Prostate gland (tissue), 2 donors: ENCODE measurements around the gene EVC2. TPM values are rescaled to one million over a fixed set of nuclear protein-coding genes. Genes with fewer than 3 reads are reported as not detected.

Experiments
- DNase-seq: peaks from one replicate; pipeline ENCODE4 v3.0.0-alpha.2; 2019; ENCODE audit warnings: low spot score
- H3K27ac ChIP-seq, 2 donors: fragments of 200-600 bp; sonication (generic); 2 replicates each; pipeline ENCODE4 v1.5.1; 2017 to 2019
- H3K27me3 ChIP-seq: fragments of 200-600 bp; sonication (generic); replicated peaks from 2 replicates; pipeline ENCODE4 v1.5.1; 2019; ENCODE audit not compliant: insufficient read depth
- H3K36me3 ChIP-seq, 2 donors: fragments of 200-600 bp; sonication (generic); 1 replicate in 1 of 2; 2 replicates in 1 of 2; pipeline versions ENCODE4 v1.5.1 to v1.8.1; 2017 to 2019
- H3K4me1 ChIP-seq: fragments of 200-600 bp; sonication (generic); replicated peaks from 2 replicates; pipeline ENCODE4 v1.5.1; 2019
- H3K4me3 ChIP-seq, 2 donors: fragments of 200-600 bp; sonication (generic); 2 replicates each; pipeline ENCODE4 v1.5.1; 2017 to 2019
- H3K9me3 ChIP-seq: fragments of 200-600 bp; sonication (generic); 2 replicates; pipeline ENCODE4 v1.5.1; 2017
- POLR2A ChIP-seq: fragments of 450-650 bp; IDR thresholded peaks from one replicate; pipeline ENCODE4 v1.6.1; 2016; ENCODE audit warnings: antibody characterized with exemption, mild to moderate bottlenecking
- POLR2AphosphoS5 ChIP-seq: sonication (generic); formaldehyde crosslinking; IDR thresholded peaks from one replicate; pipeline ENCODE4 v1.6.1; 2017; ENCODE audit warnings: antibody characterized with exemption
- WGBS: methylation state at CpG from one replicate; pipeline ENCODE4 v1.1.5; 2018; 5-methylcytosine and 5-hydroxymethylcytosine counted together
- intact Hi-C: fragments of 100-400 bp; cut with DNase I; formaldehyde crosslinking; loops from one replicate; pipeline ENCODE4 v1.14.2; 2022
- total RNA-seq, 2 donors: library from RNA; depleted of rRNA; stranded (reverse); fragments of >200 nt; gene quantifications; one replicate each; pipeline ENCODE4 v1.1.0, GENCODE V29; 2016
- TF ChIP-seq, protein P1 (sequence below), 4 experiments: fragments of 200-600 bp in 2 of 4; fragments of 450-650 bp in 2 of 4; sonication (generic) in 2 of 4; IDR thresholded peaks; 1 replicate in 3 of 4; 2 replicates in 1 of 4; pipeline ENCODE4 v1.5.1; 2016 to 2019; ENCODE audit warnings: antibody characterized with exemption in 4 of 4, mild to moderate bottlenecking in 2 of 4, moderate library complexity in 2 of 4

EVC2 gene
- total RNA-seq, 2 donors from 2014 or later = 7.6 to 11.0 TPM

DNA sequence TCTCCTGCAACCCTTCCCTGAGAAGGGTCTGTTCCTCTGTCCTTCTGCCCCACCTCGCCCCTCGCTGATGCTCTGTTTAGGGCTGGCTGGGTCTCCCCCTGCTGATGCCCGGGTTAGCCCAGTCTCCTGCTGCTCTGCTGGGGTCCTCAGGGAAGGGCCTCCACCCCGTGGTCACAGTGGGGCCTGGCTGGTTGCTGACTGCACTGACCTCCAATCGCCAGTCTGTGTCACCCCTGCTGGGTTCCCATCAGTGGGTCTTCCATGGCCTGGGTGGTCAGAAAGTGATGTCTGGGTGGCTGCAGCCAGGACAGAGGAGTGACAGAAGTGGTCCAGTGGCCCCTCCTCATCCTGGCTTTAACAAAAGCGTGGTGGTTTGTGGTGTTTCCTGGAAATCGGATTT is 47.3 kb upstream of the EVC2 start:
- H3K27ac ChIP-seq = no peak overlapping the region
- H3K9me3 ChIP-seq = no peaks in the 10 kb centered on the region
- intact Hi-C loops = no loop called here
- no peak overlapping the region for H3K4me3 ChIP-seq
- no peaks in the 10 kb centered on the region for H3K27me3 ChIP-seq
- no peak for DNase-seq
- TF ChIP-seq, protein P1, sequence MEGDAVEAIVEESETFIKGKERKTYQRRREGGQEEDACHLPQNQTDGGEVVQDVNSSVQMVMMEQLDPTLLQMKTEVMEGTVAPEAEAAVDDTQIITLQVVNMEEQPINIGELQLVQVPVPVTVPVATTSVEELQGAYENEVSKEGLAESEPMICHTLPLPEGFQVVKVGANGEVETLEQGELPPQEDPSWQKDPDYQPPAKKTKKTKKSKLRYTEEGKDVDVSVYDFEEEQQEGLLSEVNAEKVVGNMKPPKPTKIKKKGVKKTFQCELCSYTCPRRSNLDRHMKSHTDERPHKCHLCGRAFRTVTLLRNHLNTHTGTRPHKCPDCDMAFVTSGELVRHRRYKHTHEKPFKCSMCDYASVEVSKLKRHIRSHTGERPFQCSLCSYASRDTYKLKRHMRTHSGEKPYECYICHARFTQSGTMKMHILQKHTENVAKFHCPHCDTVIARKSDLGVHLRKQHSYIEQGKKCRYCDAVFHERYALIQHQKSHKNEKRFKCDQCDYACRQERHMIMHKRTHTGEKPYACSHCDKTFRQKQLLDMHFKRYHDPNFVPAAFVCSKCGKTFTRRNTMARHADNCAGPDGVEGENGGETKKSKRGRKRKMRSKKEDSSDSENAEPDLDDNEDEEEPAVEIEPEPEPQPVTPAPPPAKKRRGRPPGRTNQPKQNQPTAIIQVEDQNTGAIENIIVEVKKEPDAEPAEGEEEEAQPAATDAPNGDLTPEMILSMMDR (IDR thresholded peaks at IDR 0.05) = no peak
- TF ChIP-seq POLR2AphosphoS5 (no peak), POLR2A (no peak)
- no peaks in the 10 kb centered on the region for H3K36me3 ChIP-seq
- 87% methylated on average over 7 of the region's 7 CpGs for WGBS
- no peaks in the 10 kb centered on the region for H3K4me1 ChIP-seq

DNA sequence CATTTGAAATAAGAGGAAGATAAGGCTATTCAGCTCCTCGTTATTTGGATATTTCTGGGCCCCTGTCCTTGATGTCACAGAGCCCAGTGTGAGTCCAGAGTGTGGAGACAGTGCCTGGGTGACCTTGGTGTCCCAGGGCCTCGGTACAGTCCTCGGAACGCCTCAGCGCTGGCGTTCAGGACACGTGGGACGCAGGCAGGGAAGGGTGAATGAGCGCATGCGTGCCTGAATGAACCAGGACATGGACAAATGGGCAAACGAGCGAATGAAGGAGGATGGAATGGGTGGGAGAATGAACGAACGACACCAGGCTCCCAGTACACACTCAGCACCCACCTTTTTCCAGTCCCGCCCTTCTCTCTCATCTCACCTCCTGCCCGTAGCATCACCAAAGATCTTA is 46.8 kb upstream of the EVC2 start:
- no peaks in the 10 kb centered on the region for H3K27me3 ChIP-seq
- H3K27ac ChIP-seq = no peak overlapping the region
- 89% methylated on average over 16 of the region's 16 CpGs for WGBS
- H3K4me3 ChIP-seq = no peak overlapping the region
- TF ChIP-seq, protein P1 (IDR thresholded peaks at IDR 0.05) = no peak
- no peak for TF ChIP-seq POLR2A
- no peak for TF ChIP-seq POLR2AphosphoS5
- intact Hi-C loops = no loop called here
- no peaks in the 10 kb centered on the region for H3K36me3 ChIP-seq
- no peaks in the 10 kb centered on the region for H3K4me1 ChIP-seq
- no peak for DNase-seq
- no peaks in the 10 kb centered on the region for H3K9me3 ChIP-seq

DNA sequence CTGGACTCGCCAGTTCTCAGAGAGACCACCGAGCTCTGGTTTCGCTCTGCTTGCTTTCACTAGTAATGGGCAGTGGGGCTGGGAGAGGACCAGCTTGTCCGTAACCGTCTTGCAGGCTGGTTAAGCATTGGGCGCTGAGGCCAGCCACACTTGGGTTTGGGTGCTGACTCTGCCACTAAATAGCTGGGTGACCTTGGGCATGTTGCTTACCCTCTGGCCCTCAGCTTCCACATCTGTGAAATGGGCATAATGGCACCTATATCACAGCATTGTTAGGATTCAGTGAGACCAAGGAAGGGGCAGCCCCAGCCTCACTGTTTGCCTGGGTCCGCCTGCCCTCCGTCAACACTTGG is 46.1 kb upstream of the EVC2 start:
- Histone ChIP-seq H3K27me3 (no peaks in the 10 kb centered on the region), H3K36me3 (no peaks in the 10 kb centered on the region), H3K9me3 (no peaks in the 10 kb centered on the region), H3K4me1 (no peaks in the 10 kb centered on the region), H3K4me3 (no peak overlapping the region), H3K27ac (no peak overlapping the region)
- WGBS = 90% methylated on average over 8 of the region's 8 CpGs
- TF ChIP-seq, protein P1 (IDR thresholded peaks at IDR 0.05) = no peak
- TF ChIP-seq POLR2A (no peak), POLR2AphosphoS5 (no peak)
- intact Hi-C loops = no loop called here
- DNase-seq = no peak

DNA sequence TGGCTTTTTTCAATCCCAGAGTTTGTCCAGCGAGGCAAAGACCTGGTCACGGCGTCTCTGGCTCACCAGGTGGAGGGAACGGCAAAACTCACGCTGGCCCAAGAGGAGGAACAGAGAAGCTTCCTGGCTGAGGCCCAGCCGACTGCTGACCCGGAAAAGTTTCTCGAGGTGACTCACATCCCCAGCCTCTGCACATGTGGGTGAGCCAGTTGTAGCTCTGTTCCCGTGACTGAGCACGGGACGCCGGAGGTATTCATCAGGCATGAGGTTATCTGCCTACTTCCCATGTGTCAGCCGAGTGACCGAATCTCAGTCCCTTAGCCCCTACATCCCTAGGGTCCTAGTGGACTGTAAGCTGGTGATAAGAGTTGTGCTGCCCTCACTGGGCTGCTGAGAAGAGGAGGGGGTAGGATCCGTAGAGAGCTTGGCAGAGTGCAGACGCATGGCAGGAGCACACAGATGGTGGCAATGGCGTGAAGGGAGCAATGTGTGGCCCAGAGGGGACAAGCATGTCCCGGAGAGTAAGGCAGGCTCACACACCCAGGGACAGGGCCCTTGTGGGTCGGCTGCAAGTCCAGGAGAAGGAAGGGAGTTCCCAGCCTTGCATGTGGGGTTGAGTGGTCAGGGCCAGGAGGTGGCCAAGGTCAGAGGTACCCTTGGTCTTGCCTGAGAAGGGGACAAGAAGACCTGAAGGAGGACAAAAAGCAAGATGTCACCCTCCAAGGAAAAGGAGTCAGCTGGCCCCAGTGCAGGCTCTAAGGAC is 45.6 kb upstream of the EVC2 start:
- Histone ChIP-seq H3K4me3 (no peak overlapping the region), H3K9me3 (no peaks in the 10 kb centered on the region), H3K27me3 (no peaks in the 10 kb centered on the region), H3K27ac (no peak overlapping the region), H3K4me1 (no peaks in the 10 kb centered on the region), H3K36me3 (no peaks in the 10 kb centered on the region)
- no peak for DNase-seq
- TF ChIP-seq, protein P1 (IDR thresholded peaks at IDR 0.05) = no peak
- no peak for TF ChIP-seq POLR2AphosphoS5
- no peak for TF ChIP-seq POLR2A
- WGBS = 80% methylated on average over 19 of the region's 19 CpGs
- intact Hi-C loops = no loop called here

DNA sequence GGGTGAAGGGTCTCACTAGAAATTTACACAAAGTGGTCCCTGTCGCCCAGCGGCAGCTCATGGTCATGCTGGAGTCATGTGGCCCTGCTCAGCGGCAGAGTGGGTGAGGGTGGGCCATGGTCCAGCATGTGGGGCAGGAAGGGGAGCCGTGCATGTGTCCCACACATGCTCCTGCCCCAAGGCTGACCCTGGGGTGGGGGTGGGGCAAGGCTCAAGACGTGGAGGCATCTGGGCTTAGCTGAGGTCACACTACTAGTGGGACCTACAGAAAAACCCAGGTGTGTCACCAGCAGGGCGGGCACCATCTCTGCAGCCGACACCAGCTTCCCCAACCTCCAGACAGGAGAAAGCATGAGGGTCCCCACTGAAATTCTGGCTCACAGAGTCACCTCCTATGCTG is 45.0 kb upstream of the EVC2 start:
- Histone ChIP-seq H3K4me3 (no peak overlapping the region), H3K36me3 (no peaks in the 10 kb centered on the region), H3K9me3 (no peaks in the 10 kb centered on the region), H3K27ac (no peak overlapping the region), H3K27me3 (no peaks in the 10 kb centered on the region), H3K4me1 (no peaks in the 10 kb centered on the region)
- intact Hi-C loops = no loop called here
- 90% methylated on average over 7 of the region's 7 CpGs for WGBS
- no peak for DNase-seq
- TF ChIP-seq POLR2AphosphoS5 (no peak), POLR2A (no peak)
- TF ChIP-seq, protein P1 (IDR thresholded peaks at IDR 0.05) = no peak
